HL-60 (cell line): Measurements from ENCODE around the gene DPH3.

Experiments used
- DNase-seq, 2 experiments: peaks; one replicate each; pipeline ENCODE4 v3.0.0-alpha.2; 2010 to 2020; ENCODE audit warnings: low read depth in 1 of 2, low spot score in 1 of 2
- H3K27ac ChIP-seq: fragments of 250-450 bp; sonication (Bioruptor Pico); replicated peaks from 2 replicates; pipeline ENCODE4 v1.5.1; 2020; ENCODE audit warnings: mild to moderate bottlenecking, moderate library complexity
- H3K27me3 ChIP-seq: fragments of 250-450 bp; sonication (Bioruptor Pico); 2 replicates; pipeline ENCODE4 v1.5.1; 2021; ENCODE audit warnings: mild to moderate bottlenecking, moderate library complexity; ENCODE audit not compliant: insufficient read depth, poor library complexity, severe bottlenecking
- H3K4me3 ChIP-seq: replicated peaks from 2 replicates; pipeline ENCODE4 v1.5.1; 2011; ENCODE audit warnings: mild to moderate bottlenecking, control low read depth, low read length; ENCODE audit not compliant: insufficient read depth
- GABPA ChIP-seq: IDR thresholded peaks from 2 replicates; pipeline ENCODE4 v1.6.1; 2012; ENCODE audit warnings: low read depth
- POLR2AphosphoS5 ChIP-seq: IDR thresholded peaks from 2 replicates; pipeline ENCODE4 v1.6.1; 2012; ENCODE audit warnings: low read depth
- SPI1 ChIP-seq: IDR thresholded peaks from 2 replicates; pipeline ENCODE4 v1.6.1; 2012; ENCODE audit warnings: low read depth, mild to moderate bottlenecking, borderline replicate concordance
- TF ChIP-seq, protein P1 (sequence below): IDR thresholded peaks from 2 replicates; pipeline ENCODE4 v1.6.1; 2012; ENCODE audit warnings: low read depth; ENCODE audit not compliant: insufficient replicate concordance
- TF ChIP-seq, protein P2 (sequence below): IDR thresholded peaks from one replicate; pipeline ENCODE4 v1.5.1; 2011; ENCODE audit warnings: low read length, control low read depth, inconsistent platforms; ENCODE audit not compliant: insufficient read depth

DPH3 gene

DNA sequence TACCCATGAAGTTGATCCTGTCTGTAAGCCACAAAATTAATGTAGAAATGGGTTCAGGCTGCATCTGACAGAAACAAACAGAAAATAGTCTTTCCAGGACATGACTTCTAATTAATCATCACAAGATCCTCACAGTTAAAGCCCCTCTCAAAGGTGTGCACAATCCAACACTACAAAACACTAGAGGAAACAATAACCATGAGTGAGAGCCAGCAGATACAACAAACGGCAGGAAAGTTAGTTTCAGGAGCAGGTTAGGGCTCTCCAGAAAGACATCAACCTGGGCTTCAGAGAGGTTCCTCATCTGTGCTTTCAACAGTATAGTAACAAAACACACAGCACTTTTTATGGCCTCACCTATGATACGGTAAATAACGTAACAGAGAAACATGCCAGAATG is 42.8 kb downstream of the DPH3 start:
- Histone ChIP-seq H3K27me3 (no peaks in the 10 kb centered on the region), H3K4me3 (no peak overlapping the region), H3K27ac (no peak overlapping the region)
- TF ChIP-seq SPI1 (no peak), GABPA (no peak)
- TF ChIP-seq, protein P1, sequence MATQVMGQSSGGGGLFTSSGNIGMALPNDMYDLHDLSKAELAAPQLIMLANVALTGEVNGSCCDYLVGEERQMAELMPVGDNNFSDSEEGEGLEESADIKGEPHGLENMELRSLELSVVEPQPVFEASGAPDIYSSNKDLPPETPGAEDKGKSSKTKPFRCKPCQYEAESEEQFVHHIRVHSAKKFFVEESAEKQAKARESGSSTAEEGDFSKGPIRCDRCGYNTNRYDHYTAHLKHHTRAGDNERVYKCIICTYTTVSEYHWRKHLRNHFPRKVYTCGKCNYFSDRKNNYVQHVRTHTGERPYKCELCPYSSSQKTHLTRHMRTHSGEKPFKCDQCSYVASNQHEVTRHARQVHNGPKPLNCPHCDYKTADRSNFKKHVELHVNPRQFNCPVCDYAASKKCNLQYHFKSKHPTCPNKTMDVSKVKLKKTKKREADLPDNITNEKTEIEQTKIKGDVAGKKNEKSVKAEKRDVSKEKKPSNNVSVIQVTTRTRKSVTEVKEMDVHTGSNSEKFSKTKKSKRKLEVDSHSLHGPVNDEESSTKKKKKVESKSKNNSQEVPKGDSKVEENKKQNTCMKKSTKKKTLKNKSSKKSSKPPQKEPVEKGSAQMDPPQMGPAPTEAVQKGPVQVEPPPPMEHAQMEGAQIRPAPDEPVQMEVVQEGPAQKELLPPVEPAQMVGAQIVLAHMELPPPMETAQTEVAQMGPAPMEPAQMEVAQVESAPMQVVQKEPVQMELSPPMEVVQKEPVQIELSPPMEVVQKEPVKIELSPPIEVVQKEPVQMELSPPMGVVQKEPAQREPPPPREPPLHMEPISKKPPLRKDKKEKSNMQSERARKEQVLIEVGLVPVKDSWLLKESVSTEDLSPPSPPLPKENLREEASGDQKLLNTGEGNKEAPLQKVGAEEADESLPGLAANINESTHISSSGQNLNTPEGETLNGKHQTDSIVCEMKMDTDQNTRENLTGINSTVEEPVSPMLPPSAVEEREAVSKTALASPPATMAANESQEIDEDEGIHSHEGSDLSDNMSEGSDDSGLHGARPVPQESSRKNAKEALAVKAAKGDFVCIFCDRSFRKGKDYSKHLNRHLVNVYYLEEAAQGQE = no peak
- no peak for DNase-seq

DNA sequence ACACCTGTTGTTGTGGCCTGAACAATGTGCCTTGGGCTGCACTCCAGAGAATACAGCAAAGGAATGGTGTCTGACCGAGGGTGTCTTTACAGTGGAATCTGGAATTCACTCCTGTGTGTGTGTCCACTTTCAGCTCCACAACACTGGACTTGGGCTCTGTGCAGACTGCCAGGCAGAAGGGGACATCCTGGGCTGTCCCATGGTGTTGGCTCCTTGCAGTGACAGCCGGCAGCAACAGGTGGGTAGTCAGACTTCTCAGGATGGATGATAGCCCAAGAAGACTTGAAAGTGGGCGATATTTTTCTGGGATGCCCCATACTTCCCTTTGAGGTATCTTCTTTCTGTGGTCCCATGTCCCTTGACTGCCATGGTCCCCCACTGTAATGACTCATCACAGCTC is 45.0 kb downstream of the DPH3 start:
- no peak for DNase-seq
- TF ChIP-seq POLR2AphosphoS5 (no peak), GABPA (no peak), SPI1 (no peak)
- TF ChIP-seq, protein P2, sequence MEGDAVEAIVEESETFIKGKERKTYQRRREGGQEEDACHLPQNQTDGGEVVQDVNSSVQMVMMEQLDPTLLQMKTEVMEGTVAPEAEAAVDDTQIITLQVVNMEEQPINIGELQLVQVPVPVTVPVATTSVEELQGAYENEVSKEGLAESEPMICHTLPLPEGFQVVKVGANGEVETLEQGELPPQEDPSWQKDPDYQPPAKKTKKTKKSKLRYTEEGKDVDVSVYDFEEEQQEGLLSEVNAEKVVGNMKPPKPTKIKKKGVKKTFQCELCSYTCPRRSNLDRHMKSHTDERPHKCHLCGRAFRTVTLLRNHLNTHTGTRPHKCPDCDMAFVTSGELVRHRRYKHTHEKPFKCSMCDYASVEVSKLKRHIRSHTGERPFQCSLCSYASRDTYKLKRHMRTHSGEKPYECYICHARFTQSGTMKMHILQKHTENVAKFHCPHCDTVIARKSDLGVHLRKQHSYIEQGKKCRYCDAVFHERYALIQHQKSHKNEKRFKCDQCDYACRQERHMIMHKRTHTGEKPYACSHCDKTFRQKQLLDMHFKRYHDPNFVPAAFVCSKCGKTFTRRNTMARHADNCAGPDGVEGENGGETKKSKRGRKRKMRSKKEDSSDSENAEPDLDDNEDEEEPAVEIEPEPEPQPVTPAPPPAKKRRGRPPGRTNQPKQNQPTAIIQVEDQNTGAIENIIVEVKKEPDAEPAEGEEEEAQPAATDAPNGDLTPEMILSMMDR = no peak
- TF ChIP-seq, protein P1 = no peak
- no peaks in the 10 kb centered on the region for H3K27me3 ChIP-seq
- no peak overlapping the region for H3K4me3 ChIP-seq
- no peak overlapping the region for H3K27ac ChIP-seq

DNA sequence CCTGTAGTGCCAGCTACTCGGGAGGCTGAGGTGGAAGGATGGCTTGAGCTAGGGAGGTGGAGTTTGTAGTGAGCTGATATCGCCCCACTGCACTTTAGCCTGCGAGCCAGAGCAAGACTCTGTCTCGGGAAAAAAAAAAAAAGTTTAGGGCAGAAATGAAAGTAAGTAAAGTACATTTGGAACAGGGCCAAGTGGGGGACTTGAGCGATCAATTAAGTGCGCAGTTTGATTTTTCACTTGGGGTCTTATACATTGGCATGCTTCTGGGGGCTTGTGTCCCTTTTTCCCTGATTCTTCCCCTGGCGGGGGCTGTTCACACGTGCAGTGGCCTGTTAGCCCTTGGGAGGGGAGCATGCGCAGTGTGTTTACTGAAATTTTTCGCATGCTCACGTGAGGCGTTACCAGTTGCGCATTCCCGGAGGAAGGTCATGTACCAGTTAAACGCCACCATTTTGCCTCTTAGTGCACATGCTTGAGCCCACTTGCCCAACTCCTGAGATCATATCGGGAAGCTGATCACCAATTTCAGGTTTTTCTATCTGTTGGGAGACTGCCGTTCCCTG is 48.3 kb downstream of the DPH3 start:
- no peak for DNase-seq
- Histone ChIP-seq H3K27ac (no peak overlapping the region), H3K27me3 (no peaks in the 10 kb centered on the region), H3K4me3 (no peak overlapping the region)
- TF ChIP-seq SPI1 (no peak), POLR2AphosphoS5 (no peak), GABPA (no peak)
- TF ChIP-seq, protein P1 = no peak
- TF ChIP-seq, protein P2 = no peak
